Smooth muscle cell (in vitro differentiated cells): Measurements from ENCODE around the gene NAB1. TPM values are rescaled to one million over a fixed set of nuclear protein-coding genes. Genes with fewer than 3 reads are reported as not detected.

Source experiments
- DNase-seq: peaks from one replicate; lab custom pipeline; 2025; ENCODE audit not compliant: unreplicated experiment; lab: John Stamatoyannopoulos, UW
- H2AFZ ChIP-seq: fragments of 200-600 bp; sonication (generic); 2 replicates; pipeline ENCODE4 v1.6.0; 2016; ENCODE audit warnings: antibody characterized with exemption, low read depth, mild to moderate bottlenecking
- H3F3A ChIP-seq: fragments of 200-600 bp; sonication (generic); 2 replicates; pipeline ENCODE4 v1.6.0; 2017; ENCODE audit warnings: antibody characterized with exemption, low read depth
- H3K27ac ChIP-seq: fragments of 200-600 bp; sonication (generic); 2 replicates; pipeline ENCODE4 v1.5.1; 2016; ENCODE audit warnings: low read depth, mild to moderate bottlenecking
- H3K27me3 ChIP-seq: fragments of 200-600 bp; sonication (generic); 2 replicates; pipeline ENCODE4 v1.6.1; 2016; ENCODE audit warnings: low read depth, mild to moderate bottlenecking
- H3K36me3 ChIP-seq: fragments of 200-600 bp; sonication (generic); 2 replicates; pipeline ENCODE4 v1.5.1; 2016; ENCODE audit warnings: low read depth
- H3K4me1 ChIP-seq: fragments of 200-600 bp; sonication (generic); 2 replicates; pipeline ENCODE4 v1.5.1; 2016; ENCODE audit warnings: low read depth
- H3K4me2 ChIP-seq: fragments of 200-600 bp; sonication (generic); 2 replicates; pipeline ENCODE4 v1.6.0; 2016; ENCODE audit warnings: mild to moderate bottlenecking
- H3K4me3 ChIP-seq: fragments of 200-600 bp; sonication (generic); 2 replicates; pipeline ENCODE4 v1.5.1; 2016; ENCODE audit warnings: mild to moderate bottlenecking
- H3K79me2 ChIP-seq: fragments of 200-600 bp; sonication (generic); 2 replicates; pipeline ENCODE4 v1.6.0; 2016; ENCODE audit warnings: low read depth, mild to moderate bottlenecking
- H3K9ac ChIP-seq: fragments of 200-600 bp; sonication (generic); 2 replicates; pipeline ENCODE4 v1.6.0; 2016; ENCODE audit warnings: low read depth
- H3K9me3 ChIP-seq: fragments of 200-600 bp; sonication (generic); replicated peaks from 2 replicates; pipeline ENCODE4 v1.5.1; 2016; ENCODE audit warnings: low read depth
- H4K20me1 ChIP-seq: fragments of 200-600 bp; sonication (generic); 2 replicates; pipeline ENCODE4 v1.6.0; 2016; ENCODE audit warnings: low read depth
- CTCF ChIP-seq: fragments of 200-600 bp; sonication (generic); IDR thresholded peaks from 2 replicates; pipeline ENCODE4 v1.5.1; 2017; ENCODE audit warnings: borderline replicate concordance, mild to moderate bottlenecking, antibody characterized with exemption; ENCODE audit not compliant: insufficient read depth, poor library complexity, severe bottlenecking
- WGBS: methylation state at CpG from one replicate; pipeline ENCODE4 v1.1.7; 2016; ENCODE audit warnings: low lambda C conversion rate; 5-methylcytosine and 5-hydroxymethylcytosine counted together
- polyA plus RNA-seq: library from polyadenylated mRNA; unstranded; fragments of >200 nt; fragmentation: Nextera tagmentation; extraction: Ambion mirVana; gene quantifications from 2 replicates; pipeline ENCODE4 v1.2.1, GENCODE V29; 2016
- total RNA-seq: library from RNA; depleted of rRNA; stranded (reverse); fragments of >200 nt; gene quantifications from 2 replicates; pipeline ENCODE4 v1.2.3, GENCODE V29; 2014

The NAB1 gene
- total and polyA plus RNA-seq, 2 experiments from 2014 or later = 4.4 to 31.4 TPM

DNA sequence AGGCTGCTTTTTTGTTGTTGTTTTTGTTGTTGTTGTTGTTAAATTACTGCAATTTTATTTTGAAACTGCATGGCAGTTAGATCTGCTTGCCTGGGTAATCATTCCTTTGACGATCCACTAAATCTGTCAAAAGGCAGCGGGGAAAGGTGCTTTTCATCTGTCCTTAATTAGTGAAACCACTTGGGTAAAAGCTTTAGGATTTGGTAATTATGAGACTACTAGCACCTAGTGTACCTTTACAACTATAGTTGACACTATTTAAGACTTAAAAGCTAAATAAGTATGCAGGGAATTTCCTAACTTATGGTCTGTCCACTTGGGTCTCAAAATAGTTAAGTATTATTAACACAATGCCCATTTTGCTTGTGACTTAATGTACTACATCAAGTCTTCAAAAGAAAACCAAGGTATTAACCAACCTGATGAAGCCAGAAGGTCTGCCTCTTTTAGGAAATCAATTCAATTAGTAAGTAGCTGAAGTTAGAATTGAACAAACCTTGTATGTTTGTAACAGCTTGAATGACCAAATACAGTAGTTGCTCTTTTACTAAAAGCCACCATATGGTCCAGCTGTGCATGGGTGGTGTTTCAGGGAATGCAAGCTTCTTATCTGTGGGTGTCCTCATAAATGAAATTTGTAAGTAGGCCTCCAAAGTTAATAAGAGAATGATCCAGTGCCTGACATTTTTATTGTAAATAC is 44.8 kb downstream of the NAB1 start:
- TF ChIP-seq CTCF = no peak
- H3K4me1 ChIP-seq = peaks cover 8% of the 10 kb centered on the region
- no peak for DNase-seq
- H3K9me3 ChIP-seq = no peaks in the 10 kb centered on the region
- H3K79me2 ChIP-seq = no peaks in the 10 kb centered on the region
- H3K36me3 ChIP-seq = peaks cover 12% of the 10 kb centered on the region
- no peaks in the 10 kb centered on the region for H4K20me1 ChIP-seq
- WGBS = 88% methylated on average over 2 of the region's 2 CpGs
- H3K27ac ChIP-seq = no peak overlapping the region
- H3K4me3 ChIP-seq = no peak overlapping the region
- H3F3A ChIP-seq = peaks cover 3% of the 10 kb centered on the region
- H3K9ac ChIP-seq = no peak overlapping the region
- no peak overlapping the region for H3K4me2 ChIP-seq
- no peak overlapping the region for H2AFZ ChIP-seq
- H3K27me3 ChIP-seq = no peaks in the 10 kb centered on the region

DNA sequence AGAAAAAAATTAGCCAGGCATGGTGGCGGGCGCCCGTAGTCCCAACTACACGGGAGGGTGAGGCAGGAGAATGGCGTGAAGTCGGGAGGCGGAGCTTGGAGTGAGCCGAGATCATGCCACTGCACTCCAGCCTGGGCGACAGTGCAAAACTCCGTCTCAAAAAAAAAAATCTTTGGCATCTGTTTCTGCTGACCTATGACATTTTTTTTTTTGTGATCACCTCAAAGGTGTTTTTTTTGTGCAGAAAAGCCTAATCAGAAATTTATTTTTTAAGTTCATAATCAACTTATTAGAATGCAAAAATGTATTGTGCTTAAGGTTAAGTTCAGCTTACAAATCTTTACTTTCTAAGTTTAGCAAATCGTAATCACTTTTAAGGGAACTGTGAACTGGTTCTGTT is 45.6 kb downstream of the NAB1 start:
- no peak overlapping the region for H3K4me2 ChIP-seq
- H2AFZ ChIP-seq = no peak overlapping the region
- DNase-seq = no peak
- no peak overlapping the region for H3K9ac ChIP-seq
- H3F3A ChIP-seq = peaks cover 3% of the 10 kb centered on the region
- no peaks in the 10 kb centered on the region for H4K20me1 ChIP-seq
- H3K4me1 ChIP-seq = peaks cover 16% of the 10 kb centered on the region
- 88% methylated on average over 11 of the region's 11 CpGs for WGBS
- H3K79me2 ChIP-seq = no peaks in the 10 kb centered on the region
- TF ChIP-seq CTCF = no peak
- no peaks in the 10 kb centered on the region for H3K27me3 ChIP-seq
- H3K27ac ChIP-seq = no peak overlapping the region
- H3K4me3 ChIP-seq = no peak overlapping the region
- peaks cover 12% of the 10 kb centered on the region for H3K36me3 ChIP-seq
- H3K9me3 ChIP-seq = no peaks in the 10 kb centered on the region

GRCh38 chr2:190695739-190696138 is 46.9 kb downstream of the NAB1 start:
- H3K4me1 ChIP-seq = peaks cover 22% of the 10 kb centered on the region
- 24% methylated on average over 4 of the region's 4 CpGs for WGBS
- no peaks in the 10 kb centered on the region for H3K79me2 ChIP-seq
- no peak overlapping the region for H3K9ac ChIP-seq
- no peak for DNase-seq
- H3K36me3 ChIP-seq = peaks cover 5% of the 10 kb centered on the region
- H3K4me2 ChIP-seq = no peak overlapping the region
- no peak for TF ChIP-seq CTCF
- H3K9me3 ChIP-seq = no peaks in the 10 kb centered on the region
- no peaks in the 10 kb centered on the region for H3K27me3 ChIP-seq
- no peaks in the 10 kb centered on the region for H4K20me1 ChIP-seq
- H3K4me3 ChIP-seq = no peak overlapping the region
- H2AFZ ChIP-seq = no peak overlapping the region
- H3F3A ChIP-seq = peaks cover 3% of the 10 kb centered on the region
- H3K27ac ChIP-seq = no peak overlapping the region

GRCh38 chr2:190696792-190697398 is 48.0 kb downstream of the NAB1 start:
- no peaks in the 10 kb centered on the region for H3K79me2 ChIP-seq
- no peak overlapping the region for H3K27ac ChIP-seq
- 35% methylated on average over 3 of the region's 3 CpGs for WGBS
- H2AFZ ChIP-seq = no peak overlapping the region
- peaks cover 22% of the 10 kb centered on the region for H3K4me1 ChIP-seq
- no peak for TF ChIP-seq CTCF
- no peaks in the 10 kb centered on the region for H4K20me1 ChIP-seq
- H3K36me3 ChIP-seq = no peaks in the 10 kb centered on the region
- DNase-seq = no peak
- H3K9ac ChIP-seq = no peak overlapping the region
- no peak overlapping the region for H3K4me3 ChIP-seq
- H3K27me3 ChIP-seq = no peaks in the 10 kb centered on the region
- H3F3A ChIP-seq = peaks cover 3% of the 10 kb centered on the region
- H3K4me2 ChIP-seq = no peak overlapping the region
- H3K9me3 ChIP-seq = no peaks in the 10 kb centered on the region
